Hematopoietic multipotent progenitor cell treated with erythropoietin and hydrocortisone succinate and interleukin-3 and kit ligand, for 4 days (in vitro differentiated cells): ENCODE results near the gene PFKP.

ENCODE experiments used
- DNase-seq: peaks from one replicate; pipeline ENCODE4 v3.0.0-alpha.2; 2015

PFKP gene

DNA sequence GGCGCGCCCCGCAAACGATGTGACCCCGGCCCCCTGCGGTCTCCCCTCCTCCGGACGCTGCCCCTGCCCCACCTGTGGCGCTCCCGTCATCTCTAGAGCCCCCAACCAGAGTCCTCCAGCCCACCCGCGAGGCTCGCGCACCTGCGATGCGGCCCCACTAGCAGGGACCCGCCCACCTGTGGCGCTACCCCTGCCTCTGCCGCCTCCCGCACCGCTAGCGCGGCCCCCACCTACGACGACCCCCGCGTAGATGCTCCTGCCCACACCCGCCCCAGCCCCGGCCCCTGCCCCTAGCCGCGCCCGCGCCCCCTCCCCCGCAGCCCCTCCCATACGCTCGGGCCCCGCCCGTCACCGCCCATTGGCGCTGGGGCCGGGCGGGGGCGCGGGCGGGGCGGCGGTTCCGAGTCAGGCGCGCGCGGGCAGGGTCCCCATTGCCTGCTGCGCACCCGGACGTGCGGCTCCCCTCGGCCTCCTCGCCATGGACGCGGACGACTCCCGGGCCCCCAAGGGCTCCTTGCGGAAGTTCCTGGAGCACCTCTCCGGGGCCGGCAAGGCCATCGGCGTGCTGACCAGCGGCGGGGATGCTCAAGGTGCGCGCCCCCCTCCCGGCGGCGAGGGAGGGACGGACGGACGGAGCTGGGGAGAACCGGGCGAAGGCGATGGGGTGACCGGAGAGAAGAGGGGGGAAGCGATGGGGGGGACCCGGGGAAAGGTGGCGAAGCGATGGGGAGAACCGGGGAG, at the start of gene PFKP:
TSS of gene PFKP (plus strand) at position 431 of the 741 bp plus-strand sequence. CDS start at position 479, 48 bp downstream.
- peak; percentile 79 for DNase-seq

GRCh38 chr10:3018247-3018646, 49.1 kb upstream of the PFKP start:
- no peak for DNase-seq

DNA sequence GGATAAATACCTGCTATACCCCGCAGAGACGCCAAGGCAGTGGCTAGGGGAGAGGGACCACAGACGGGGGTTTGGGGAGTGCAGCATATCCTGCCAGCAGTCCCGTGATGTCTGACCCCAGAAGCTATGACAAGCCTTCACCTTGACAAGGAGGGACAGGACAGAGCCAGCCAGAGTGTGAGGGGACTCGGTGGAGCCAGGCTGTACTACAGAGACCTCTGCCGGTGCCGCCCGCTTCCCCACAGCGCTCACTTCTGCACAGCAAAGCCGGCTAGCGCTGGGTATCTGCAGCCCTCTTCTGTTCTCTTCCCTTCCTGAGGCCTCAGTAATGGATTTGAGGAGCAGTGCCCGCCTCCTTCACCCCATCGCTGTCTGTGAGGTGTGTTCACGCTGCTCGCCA, 47.0 kb upstream of the PFKP start:
- no peak for DNase-seq

DNA sequence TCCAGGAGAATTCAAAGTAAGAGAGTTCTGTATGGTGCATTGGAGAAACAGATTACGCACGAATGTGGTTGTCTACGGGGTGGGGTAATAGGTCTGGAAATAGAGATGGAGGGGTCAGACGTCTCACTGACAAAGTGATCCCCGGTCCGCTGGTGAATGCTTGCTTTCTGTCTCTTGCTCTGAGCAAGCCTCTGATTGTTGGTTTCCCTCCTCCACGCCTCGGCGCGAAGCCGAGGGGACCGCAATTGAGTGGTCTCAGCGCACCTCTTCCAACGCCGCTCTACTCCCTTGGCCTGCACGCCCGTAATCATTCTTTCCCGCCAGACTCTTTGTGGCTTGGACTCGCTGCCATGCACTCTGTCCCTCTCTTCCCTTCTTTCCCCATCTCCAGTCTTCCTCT, 46.5 kb upstream of the PFKP start:
- DNase-seq = no peak

DNA sequence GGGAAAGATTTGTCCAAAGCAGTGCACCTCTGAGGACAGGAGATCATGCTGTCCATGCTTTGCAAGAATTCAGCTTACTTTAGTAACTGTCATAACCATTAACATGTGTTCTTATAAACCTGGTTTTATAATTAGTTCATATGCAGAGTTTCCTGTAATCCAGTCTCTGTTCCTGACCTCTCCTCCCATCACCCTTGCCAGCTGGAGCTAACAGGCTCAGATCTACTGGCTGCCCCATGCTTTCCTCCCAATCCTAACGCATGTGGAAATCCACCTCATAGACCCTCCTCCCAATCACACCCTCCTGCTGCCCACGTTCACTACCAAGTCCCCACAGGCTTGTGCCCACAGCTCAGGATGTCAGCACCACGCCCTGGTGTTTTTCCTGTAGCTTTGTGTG, 45.3 kb upstream of the PFKP start:
- DNase-seq = no peak

- DNase-seq = no peak
These were observed 43.5 kb upstream of the PFKP start for GRCh38 chr10:3023892-3024291.

GRCh38 chr10:3025026-3025683, 42.2 kb upstream of the PFKP start:
- no peak for DNase-seq

GRCh38 chr10:3027866-3028265, 39.5 kb upstream of the PFKP start:
- DNase-seq = no peak

- no peak for DNase-seq
These were observed 38.9 kb upstream of the PFKP start for GRCh38 chr10:3028441-3028840.

GRCh38 chr10:3030765-3031164, 36.6 kb upstream of the PFKP start:
- no peak for DNase-seq

DNA sequence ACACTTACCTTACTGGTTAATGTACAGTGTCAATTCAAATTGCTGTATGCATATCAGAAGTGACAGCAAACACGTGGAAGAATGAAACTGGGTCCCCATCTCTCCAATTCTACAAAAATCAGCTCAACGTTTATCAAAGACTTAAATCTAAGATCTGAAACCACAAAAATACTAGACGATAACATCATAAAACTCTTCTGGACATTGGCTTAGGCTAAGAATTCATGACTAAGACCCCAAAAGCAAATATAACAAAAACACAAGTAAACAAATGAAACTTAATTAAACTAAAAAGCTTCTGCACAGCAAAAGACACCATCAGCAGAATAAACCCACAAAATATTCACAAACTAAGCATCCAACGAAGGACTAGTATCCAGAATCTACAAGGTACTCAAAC, 35.9 kb upstream of the PFKP start:
- no peak for DNase-seq

- DNase-seq = no peak
These were observed 33.4 kb upstream of the PFKP start for GRCh38 chr10:3033925-3034324.

GRCh38 chr10:3034616-3035015, 32.7 kb upstream of the PFKP start:
- no peak for DNase-seq

GRCh38 chr10:3036155-3037021, 31.0 kb upstream of the PFKP start:
- no peak for DNase-seq

- no peak for DNase-seq
These were observed 30.2 kb upstream of the PFKP start for GRCh38 chr10:3037182-3037581.

- no peak for DNase-seq
These were observed 27.3 kb upstream of the PFKP start for GRCh38 chr10:3040069-3040468.

DNA sequence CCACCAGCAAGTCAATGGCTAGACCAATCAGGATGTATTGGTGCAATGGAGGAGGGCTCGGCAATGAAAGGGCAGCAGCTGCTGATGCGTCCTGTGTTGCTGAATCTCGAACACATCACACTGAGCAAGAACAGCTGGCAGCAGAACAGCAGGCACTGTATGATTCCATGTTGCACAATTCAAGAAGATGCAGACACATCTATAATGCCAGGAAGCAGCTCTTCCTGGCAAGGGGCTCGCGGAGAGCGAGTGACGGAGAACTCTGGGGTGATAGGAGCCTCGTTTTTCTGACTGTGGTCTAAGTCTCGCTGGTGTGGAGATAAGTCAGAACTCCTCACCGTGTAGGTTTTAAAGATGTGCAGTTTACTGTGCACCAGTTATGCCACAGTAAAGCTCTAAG, 24.8 kb upstream of the PFKP start:
- no peak for DNase-seq

DNA sequence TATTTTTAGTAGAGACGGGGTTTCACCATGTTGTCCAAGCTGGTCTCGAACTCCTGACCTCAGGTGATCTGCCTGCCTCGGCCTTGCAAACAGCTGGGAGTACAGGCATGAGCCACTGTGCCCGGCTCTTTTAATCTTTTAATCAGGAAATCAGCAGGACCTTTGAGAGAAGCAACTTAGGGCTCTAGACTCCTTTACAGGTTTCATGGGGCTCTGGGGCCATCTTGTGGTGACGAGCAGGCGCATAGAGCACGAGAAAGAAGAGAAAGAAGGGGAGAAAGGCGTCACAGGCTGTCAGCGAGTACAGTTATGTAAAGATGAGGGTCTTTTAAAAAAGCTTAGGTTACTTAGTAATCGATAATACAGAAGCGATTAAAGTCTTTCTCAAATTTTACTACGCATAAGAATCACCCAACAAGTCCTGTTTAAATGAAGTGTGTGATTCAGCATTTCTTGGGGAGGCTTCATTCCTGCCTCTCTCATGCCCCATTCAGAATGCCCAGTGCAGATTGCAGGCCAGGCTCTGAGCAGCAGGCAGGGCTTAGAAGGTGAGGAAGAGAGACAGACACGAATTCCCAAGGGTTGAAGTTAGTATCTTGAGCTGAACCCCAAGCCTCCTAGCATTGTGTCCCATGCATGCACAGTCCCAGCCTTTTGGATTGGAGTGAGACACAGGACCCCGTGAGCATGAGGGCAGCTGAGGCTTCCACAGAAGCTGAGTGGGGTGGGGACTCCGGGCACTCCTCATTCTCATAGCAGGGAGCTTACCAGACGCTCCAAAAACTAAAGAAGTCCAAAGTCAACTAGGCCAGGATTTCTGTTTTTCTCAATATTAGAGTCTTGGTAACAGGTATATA, 23.6 kb upstream of the PFKP start:
- DNase-seq = peak; percentile 88

GRCh38 chr10:3045471-3046209, 21.7 kb upstream of the PFKP start:
- no peak for DNase-seq

- DNase-seq = no peak
These were observed 21.1 kb upstream of the PFKP start for GRCh38 chr10:3046210-3046779.

DNA sequence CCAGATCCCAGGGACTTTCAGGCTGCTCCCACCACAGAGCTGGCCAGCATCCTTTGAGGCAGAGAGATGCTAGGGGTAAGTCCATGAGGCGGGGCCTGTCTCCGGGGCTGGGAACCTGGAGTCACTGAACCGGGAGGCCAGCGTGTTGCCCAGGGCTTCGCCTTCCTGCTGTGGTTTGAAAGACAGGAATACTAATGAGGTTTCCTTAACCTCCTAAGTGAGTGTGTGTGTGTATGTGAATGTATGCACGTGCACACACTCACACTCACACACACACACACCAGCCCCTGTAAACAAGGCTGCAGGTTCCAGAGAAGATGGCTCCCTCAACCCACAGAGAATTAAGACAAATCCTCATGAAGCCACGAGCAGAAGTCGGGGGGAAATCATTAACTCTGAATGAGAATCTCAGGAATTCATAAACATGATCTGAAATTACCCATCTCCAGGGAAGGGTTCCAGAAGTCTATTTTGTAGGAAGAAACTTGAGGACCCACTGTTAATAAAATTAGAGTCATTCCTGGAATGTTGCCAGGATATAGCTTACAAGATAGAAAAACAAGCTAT, 20.3 kb upstream of the PFKP start:
- no peak for DNase-seq
